ENCODE data around the gene PRKAR1A. TPM values are rescaled to one million over a fixed set of nuclear protein-coding genes. Genes with fewer than 3 reads are reported as not detected.

Gene PRKAR1A
- polyA plus RNA-seq, 3 donors: 371 to 397 (median 391) TPM

- no peak for DNase-seq (ENCODE audit: extremely low read depth in 1 of 11, low read depth in 9 of 11, low spot score in 4 of 11)
Measured at GRCh38 chr17:68589086-68589485, 76.9 kb downstream of the PRKAR1A start.

- no peak for DNase-seq (ENCODE audit: extremely low read depth in 1 of 11, low read depth in 9 of 11, low spot score in 4 of 11)
Measured at GRCh38 chr17:68591583-68591982, 79.4 kb downstream of the PRKAR1A start.

DNA sequence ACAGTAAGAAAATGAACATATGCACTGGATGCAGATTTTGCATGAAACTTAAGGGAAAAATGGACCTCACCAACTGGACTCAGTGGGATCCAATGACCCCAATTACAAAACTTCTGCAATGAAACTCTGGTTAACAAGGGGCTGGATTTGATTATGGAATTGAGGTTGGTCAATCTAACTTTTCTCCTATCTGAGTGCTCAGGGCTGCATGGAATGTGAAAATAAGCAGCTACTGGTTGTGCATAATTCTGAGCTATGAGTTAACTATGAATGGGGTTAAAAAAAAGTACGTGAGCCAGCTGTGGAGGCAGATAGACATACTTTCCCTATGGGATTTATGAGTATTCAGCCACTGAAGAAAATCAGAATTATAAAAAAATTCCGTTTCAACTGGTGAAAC lies 79.8 kb downstream of the PRKAR1A start:
- DNase-seq (ENCODE audit: extremely low read depth in 1 of 11, low read depth in 9 of 11, low spot score in 4 of 11): no peak

DNA sequence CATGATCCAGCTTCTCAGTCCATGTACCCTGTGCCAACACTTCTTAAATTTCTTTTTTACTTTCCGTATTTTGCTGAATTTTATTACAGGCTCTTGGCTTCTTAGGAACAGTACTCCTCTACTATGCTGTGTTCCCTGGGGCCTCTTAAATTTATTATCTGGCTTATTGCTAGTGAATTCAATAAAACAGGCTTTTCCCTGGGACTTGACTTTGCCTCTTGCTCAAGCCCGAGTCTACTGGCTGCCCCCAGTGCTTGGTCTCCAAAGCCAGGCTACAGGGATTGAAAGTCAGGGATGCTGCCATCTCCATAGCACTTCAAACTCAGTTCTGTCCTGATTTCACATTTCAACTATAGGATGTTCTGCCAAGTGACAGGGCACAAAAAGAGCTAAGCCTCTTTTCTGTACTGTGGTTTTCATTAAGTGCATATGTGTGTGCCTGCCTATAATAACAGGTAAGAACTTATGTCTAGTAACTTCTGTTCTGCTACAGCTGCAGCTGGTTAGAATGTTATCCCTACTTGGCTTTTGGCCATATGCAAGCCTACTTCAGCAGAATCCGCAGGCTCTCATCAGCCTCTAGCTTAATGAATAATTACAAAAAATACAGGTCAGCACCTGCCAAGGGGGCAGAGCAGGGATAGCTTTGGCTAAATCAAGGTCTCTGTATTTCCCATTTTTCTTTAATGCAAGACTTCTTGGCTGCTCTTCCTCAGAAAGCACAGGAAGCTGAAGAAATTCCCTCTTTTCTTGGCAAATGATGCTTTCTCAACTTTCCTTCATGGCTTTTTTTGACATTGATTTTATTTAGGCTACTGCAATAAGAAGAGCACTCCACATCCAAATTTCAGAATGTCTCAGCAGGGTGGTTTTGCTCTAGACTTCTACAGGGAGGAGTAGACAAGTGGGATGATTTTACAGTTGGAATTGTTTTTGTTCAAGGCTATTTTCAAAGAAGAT lies 80.7 kb downstream of the PRKAR1A start:
- no peak for DNase-seq (ENCODE audit: extremely low read depth in 1 of 11, low read depth in 9 of 11, low spot score in 4 of 11)

DNA sequence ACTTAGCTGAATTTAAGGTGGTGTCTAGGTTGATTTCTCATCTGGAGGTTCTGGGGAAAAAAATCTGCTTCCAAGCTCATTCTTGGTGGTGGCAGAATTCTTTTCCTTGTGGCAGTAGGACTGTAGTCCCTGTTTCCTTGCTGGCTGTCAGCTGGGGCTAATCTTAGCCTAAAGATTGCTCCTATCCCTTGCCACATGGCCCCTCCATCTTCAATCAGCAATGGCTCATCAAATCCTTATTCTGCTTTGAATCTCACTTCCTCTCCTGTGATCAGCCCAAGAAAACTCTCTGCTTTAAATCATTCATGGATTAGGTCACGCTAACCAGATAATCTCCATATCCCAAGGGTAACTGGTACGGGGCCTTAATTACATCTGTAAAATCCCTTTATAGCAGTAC lies 82.3 kb downstream of the PRKAR1A start:
- DNase-seq (ENCODE audit: extremely low read depth in 1 of 11, low read depth in 9 of 11, low spot score in 4 of 11): no peak

- no peak for DNase-seq (ENCODE audit: extremely low read depth in 1 of 11, low read depth in 9 of 11, low spot score in 4 of 11)
Measured at GRCh38 chr17:68595496-68595895, 83.3 kb downstream of the PRKAR1A start.

DNA sequence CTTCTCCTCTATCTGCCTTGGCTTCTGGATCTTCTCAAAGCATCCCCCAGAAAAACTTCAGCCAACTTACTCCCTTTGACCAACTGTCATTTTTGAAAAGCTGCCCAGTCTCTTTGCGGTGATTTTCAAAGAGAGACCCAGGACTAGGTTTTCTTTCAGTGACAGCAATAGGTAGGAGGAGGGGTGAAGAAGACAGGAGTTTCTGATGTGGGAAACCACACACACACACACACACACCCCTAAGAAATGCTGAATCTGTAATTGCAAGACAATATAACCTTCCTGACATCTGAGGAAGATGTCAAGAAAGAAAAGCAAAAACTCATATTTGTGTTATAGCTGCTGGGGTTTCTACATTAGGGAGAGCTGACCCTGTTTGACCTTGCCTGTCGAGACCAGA lies 83.8 kb downstream of the PRKAR1A start:
- DNase-seq (ENCODE audit: extremely low read depth in 1 of 11, low read depth in 9 of 11, low spot score in 4 of 11): no peak

DNA sequence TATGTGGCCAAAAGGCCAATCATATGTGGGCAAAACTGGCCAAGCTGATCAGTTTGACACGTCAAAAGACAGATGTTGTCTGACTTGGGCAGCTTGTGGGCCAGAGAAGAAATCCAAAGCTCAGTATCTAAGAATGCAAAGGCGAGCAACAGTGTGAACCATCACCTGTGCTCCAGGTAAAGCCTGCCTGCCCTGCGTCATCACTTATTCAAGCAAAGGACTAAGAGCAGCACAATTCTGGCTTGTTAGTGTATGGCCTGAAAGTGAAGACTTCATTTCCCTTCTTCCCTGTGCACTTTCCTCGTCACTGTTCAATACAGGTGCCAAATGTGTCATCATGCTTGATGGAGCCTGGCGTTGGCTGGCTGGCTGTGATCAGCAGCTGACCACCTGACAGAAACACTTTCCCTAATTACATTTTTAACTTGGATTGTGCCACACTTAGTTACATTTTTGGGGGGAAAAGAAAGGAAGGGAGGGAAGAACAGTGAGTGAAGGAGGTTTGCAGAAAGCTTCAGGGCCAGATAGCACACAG lies 84.2 kb downstream of the PRKAR1A start:
- no peak for DNase-seq (ENCODE audit: extremely low read depth in 1 of 11, low read depth in 9 of 11, low spot score in 4 of 11)

GRCh38 chr17:68598074-68598473 lies 85.8 kb downstream of the PRKAR1A start:
- DNase-seq (ENCODE audit: extremely low read depth in 1 of 11, low read depth in 9 of 11, low spot score in 4 of 11): no peak

DNA sequence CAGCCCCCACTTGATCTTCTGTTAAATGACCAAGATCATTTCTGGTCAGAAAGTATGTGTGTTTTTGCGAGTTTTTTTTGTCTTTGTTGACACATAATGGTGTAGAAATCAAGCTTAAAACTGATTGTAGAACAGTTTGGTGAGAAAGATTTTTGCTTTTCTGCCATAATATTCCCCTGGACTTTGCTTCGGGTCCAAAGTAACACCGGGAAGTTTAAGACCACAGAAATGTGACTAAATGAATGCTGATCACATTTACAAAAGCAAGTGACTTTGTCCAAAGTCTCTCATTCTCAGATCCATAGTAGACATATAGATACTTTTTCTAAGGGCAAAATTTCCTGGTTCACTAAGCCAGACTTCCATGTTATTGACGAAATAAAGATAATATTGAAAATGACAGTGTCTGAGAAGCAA lies 86.3 kb downstream of the PRKAR1A start:
- no peak for DNase-seq (ENCODE audit: extremely low read depth in 1 of 11, low read depth in 9 of 11, low spot score in 4 of 11)

- DNase-seq (ENCODE audit: extremely low read depth in 1 of 11, low read depth in 9 of 11, low spot score in 4 of 11): no peak
Measured at GRCh38 chr17:68599091-68599490, 86.9 kb downstream of the PRKAR1A start.

- DNase-seq (ENCODE audit: extremely low read depth in 1 of 11, low read depth in 9 of 11, low spot score in 4 of 11): no peak
Measured at GRCh38 chr17:68599552-68600066, 87.4 kb downstream of the PRKAR1A start.

GRCh38 chr17:68600067-68600930 lies 88.1 kb downstream of the PRKAR1A start:
- DNase-seq (ENCODE audit: extremely low read depth in 1 of 11, low read depth in 9 of 11, low spot score in 4 of 11): peak in 4 of 11 donors; percentile 41 to 63 (median 46)

Other genes with a start within 250 kb of the PRKAR1A start
- 1 to 10 TPM in 1 of 3 donors, under 1 TPM in 2; 0.73 to 1.6 (median 0.83) TPM for gene SLC16A6, start 221.3 kb upstream of the PRKAR1A start, polyA plus RNA-seq (ENCODE audit: insufficient read length in 3 of 3)
- gene ARSG, start 220.9 kb upstream of the PRKAR1A start, polyA plus RNA-seq (ENCODE audit: insufficient read length in 3 of 3): 1 to 10 TPM; 4.2 to 6.8 (median 5.0) TPM
- gene WIPI1, start 54.9 kb upstream of the PRKAR1A start, polyA plus RNA-seq (ENCODE audit: insufficient read length in 3 of 3): 10 to 100 TPM; 24.9 to 33.5 (median 29.3) TPM
- gene FAM20A, start 88.9 kb downstream of the PRKAR1A start, polyA plus RNA-seq (ENCODE audit: insufficient read length in 3 of 3): 10 to 100 TPM; 10.4 to 15.4 (median 10.8) TPM

All from renal cortex interstitium (tissue), 11 donors.